ENCODE results near the gene ZBTB44. TPM values are rescaled to one million over a fixed set of nuclear protein-coding genes. Genes with fewer than 3 reads are reported as not detected.

The ZBTB44 gene
- total RNA-seq, 1 donor = 45.8 TPM

DNA sequence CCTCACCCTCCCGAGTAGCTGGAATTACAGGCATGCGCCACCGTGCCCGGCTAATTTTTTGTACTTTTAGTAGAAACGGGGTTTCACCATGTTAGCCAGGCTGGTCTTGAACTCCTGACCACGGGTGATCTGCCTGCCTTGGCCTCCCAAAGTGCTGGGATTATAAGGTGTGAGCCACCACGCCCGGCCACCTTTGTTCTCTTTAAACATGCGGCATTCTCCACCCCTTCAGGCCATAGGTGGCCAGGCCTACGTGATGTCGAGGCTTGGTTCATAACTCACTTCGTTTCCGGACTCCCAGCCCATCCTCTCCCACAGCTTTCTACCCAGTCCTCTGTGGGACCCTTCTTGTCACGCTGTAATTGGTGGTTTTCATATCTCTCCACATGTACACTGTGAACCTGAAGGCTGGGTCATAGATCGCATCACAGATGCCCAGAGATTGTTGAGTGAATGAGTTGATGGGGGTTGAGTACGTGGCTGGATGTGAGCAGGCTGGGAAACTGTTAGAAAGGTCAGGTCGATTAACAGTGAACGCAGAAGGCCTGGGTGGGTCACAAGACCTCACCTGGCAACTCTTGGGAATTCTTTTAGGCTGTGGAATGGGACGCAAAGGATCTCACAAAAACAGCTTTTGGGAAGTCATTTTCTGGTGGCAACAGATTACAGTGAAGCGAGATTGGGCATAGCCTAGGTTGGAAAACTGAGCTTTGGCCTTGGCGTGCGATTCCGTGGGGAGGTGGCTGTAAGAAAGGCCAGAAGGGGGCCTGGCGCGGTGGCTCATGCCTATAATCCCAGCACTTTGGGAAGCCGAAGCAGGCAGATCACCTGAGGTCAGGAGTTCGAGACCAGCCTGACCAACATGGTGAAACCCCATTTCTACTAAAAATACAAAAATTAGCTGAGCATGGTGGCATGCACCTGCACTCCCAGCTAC, 110.7 kb downstream of the ZBTB44 start:
- no peak for TF ChIP-seq CTCF (IDR thresholded peaks at IDR 0.05; ENCODE audit: insufficient read depth, low read length)
- no peak overlapping the region for H3K4me3 ChIP-seq (ENCODE audit: low read depth, low read length)
- no peak for DNase-seq (ENCODE audit: low read depth)

- no peak for DNase-seq (ENCODE audit: low read depth)
- H3K4me3 ChIP-seq (ENCODE audit: low read depth, low read length) = no peak overlapping the region
- no peak for TF ChIP-seq CTCF (IDR thresholded peaks at IDR 0.05; ENCODE audit: insufficient read depth, low read length)
Observed at GRCh38 chr11:130202818-130203689, 111.7 kb downstream of the ZBTB44 start.

GRCh38 chr11:130202009-130202817, 112.5 kb downstream of the ZBTB44 start:
- DNase-seq (ENCODE audit: low read depth) = no peak
- no peak overlapping the region for H3K4me3 ChIP-seq (ENCODE audit: low read depth, low read length)
- TF ChIP-seq CTCF (IDR thresholded peaks at IDR 0.05; ENCODE audit: insufficient read depth, low read length) = no peak

- H3K4me3 ChIP-seq (ENCODE audit: low read depth, low read length) = no peak overlapping the region
- no peak for DNase-seq (ENCODE audit: low read depth)
- TF ChIP-seq CTCF (IDR thresholded peaks at IDR 0.05; ENCODE audit: insufficient read depth, low read length) = no peak
Observed at GRCh38 chr11:130201026-130201425, 113.7 kb downstream of the ZBTB44 start.

- no peak overlapping the region for H3K4me3 ChIP-seq (ENCODE audit: low read depth, low read length)
- no peak for TF ChIP-seq CTCF (IDR thresholded peaks at IDR 0.05; ENCODE audit: insufficient read depth, low read length)
- no peak for DNase-seq (ENCODE audit: low read depth)
Observed at GRCh38 chr11:130199792-130200191, 114.9 kb downstream of the ZBTB44 start.

GRCh38 chr11:130198964-130199363, 115.8 kb downstream of the ZBTB44 start:
- DNase-seq (ENCODE audit: low read depth) = no peak
- TF ChIP-seq CTCF (IDR thresholded peaks at IDR 0.05; ENCODE audit: insufficient read depth, low read length) = no peak
- H3K4me3 ChIP-seq (ENCODE audit: low read depth, low read length) = no peak overlapping the region

All from fibroblast of the aortic adventitia (primary cell).